T-helper 22 cell (primary cell): ENCODE measurements around the gene SLC6A12.
"Not testable (repeated sequence)": the region's sequence is repeated elsewhere in the genome, so short reads cannot be mapped to it uniquely, and the experiment has no call there.

ENCODE experiments used
- DNase-seq: peaks from one replicate; pipeline ENCODE4 v3.0.0-alpha.2; 2020; ENCODE audit warnings: low read depth

SLC6A12 gene

DNA sequence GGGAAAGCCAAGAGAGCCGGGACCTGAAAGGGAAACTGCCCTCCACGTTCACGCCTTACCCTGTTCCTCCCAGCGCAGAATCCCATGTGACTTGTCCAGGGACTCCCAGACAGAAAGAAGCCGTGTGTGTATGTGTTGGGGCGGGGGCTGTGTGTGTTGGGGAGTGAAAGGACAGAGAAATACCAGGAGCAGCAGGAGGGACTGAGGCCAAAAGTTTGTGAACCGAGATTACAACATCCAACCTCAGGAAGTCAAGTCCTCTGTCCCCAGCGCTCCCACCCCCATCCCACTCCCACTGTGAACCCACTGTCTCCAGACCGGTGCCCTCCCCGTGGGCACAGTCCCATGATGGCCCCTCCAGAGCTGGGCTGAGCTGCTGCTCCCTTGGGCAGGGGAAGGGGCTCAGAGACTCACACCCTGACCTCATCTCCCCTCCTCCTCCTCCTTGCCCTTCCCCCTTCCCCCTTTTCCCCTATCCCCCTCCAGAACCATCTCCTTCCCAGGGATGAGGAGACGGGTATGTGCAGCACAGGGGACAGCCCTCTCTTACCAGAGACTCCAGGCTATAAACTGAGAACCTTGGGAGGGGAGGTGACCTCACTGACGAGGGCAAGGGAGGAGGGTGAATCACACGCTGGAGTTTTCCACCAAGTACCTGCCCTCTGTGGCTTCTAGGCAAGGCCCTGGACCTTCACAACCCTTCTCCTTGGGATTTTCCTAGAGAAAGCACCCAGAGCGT is at the start of gene SLC6A12:
TSS of gene SLC6A12 (minus strand) at position 155 of the 739 bp plus-strand sequence. CDS start 4,171 bp downstream, outside the sequence.
- DNase-seq: no peak

DNA sequence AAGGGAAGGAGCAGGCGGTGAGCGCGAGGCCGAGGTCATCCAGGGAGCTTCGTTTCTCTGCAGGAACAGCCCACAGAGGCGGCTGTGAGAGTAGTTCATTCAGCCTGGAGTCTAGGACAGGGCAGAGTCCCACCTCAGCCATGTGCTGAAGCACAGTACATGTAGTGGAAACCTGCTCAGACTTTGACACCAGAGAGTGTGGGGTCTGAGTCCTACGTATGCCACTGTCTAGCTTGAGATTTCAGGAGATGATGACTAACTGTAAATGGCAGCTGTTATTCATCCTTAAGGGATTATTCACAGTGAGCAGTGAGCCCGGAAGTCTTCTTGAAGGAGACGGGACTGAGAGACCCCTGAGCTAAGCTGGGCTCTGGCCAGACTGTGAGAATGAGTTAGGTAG is 49.6 kb upstream of the SLC6A12 start:
- no peak for DNase-seq

DNA sequence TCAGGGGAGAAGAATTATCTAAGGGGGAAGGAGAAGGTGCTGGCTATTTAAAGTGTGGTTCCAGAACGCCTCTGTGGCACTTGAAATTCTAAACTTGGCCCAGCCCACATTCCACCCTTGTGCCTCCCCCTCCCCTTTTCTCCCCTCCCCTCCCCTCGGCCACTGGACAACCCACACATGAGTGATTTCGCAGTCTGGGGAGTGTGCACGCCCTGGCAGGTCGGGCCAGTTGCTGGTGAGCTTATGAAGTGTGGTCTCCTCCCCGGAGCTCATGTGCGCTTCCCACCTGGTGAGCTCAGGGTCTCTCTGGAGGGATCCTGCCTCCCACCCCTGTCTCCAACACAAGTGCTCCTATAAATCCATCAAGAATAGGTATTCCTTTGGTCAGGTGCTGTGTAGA is 48.9 kb upstream of the SLC6A12 start, which contains the start of gene SLC6A13:
TSS of gene SLC6A13 (minus strand) at position 20 of the 400 bp plus-strand sequence. CDS start 2,784 bp downstream, outside the sequence.
- DNase-seq: no peak

DNA sequence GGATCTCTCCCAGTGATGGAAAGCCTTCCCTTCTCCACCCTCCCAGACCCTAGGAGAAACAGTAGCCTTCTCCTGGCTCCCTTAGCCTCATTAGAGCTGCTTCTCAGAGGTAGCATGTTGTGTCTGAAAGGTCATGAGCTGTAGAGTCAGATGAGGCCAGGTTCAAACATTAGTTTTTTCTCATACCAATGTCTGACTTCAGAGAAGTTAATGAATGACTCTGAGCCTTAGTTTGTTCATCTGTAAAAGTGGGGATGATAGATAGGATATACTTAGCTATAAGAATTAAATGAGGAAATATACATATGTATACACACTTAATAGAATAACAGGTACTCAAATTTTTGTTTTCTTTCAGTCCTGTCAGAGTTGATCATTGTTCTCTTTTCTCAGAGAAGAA is 48.2 kb upstream of the SLC6A12 start:
- no peak for DNase-seq

DNA sequence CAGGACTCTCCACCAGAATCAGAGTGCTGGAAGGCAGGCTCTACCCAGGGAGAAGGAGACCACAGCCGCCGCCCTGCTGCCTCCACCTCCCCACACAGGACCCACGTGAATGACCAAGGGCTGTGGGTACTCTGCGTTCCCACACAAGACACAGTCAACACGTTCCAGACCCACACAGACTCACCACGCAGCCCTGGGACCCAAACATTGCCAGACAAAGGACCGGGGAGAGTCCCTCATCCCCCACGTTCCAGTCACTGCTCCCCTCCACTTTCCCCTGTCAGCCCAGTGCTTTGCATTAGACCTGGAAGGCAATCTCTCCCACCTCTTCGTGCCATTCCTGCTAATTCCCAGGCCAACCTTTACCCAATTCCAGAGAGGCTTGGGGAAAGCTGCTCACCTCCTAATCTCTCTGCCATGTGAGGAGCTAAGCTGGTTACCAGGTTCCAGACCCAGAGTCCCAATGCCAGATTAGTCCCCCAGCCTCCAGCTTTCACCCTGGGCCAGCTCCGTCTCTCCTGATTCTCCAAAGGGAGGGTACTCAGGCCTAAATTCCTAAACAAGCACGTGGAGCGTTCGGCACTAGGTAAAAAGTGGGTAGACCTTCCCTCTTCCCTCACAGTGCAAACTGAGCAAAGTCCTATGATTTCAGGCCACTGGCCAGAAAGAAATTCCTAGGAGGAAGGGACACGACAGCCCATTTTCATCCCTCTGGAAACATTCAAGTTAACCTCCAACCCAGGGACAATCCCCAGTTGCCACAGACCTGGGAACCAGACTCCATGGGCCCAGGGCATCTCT is 43.8 kb upstream of the SLC6A12 start:
- no peak for DNase-seq

DNA sequence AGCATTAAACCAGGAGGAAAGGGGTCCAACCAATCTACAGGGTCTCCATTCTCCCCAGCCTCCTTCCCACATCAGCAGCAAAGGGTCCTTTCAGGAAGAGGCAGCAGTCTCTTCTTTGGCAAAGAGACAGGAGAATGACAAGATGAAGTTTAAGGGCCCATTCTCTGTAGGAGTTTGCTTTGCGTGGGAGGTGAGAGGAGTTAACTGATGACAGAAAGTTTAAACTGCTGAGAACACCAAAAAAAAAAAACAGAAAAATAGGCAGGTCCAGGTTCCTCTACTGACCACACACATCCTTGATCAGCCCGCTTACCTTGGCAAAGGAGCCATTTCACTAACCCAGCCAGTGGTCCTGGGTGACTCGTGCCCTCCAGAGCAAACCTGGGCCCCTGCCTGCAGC is 43.0 kb upstream of the SLC6A12 start:
- DNase-seq: no peak

DNA sequence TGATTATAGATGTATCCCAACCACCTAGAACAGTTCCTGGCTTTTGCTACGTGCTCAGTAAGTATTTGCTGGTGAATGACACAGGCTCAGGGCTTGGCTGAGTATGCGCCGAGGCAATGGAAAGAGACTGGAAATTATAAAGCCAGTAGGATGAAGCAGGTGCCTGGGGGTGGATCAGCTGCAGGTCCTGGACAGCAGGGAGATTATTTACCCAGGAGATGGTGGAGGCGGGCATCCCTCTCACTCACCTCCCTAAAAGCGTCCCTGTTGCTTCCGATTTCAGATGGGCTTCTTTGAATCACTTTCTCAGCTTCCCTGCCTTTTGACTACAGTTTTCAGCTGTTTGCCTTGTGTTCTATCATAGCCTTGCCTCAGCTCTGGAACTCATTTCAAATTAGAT is 42.3 kb upstream of the SLC6A12 start:
- no peak for DNase-seq

DNA sequence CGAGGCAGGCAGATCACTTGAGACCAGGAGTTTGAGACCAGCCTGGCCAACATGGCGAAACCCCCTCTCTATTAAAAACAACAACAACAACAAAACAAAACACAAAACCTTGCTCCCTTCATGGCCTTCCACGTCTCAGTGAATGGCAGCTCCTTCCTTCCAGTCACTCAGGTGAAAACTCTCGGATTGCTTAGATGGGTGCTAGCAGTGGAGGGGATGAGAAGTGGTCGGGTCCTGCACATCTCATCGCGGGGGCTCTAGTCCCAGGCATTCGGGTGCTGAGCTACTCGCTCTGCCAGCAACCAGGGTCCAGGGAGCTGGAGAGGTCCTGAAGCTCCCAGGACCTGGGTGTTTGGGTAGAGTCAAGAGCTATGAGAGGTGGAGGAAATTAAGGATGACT is 41.0 kb upstream of the SLC6A12 start:
- no peak for DNase-seq

DNA sequence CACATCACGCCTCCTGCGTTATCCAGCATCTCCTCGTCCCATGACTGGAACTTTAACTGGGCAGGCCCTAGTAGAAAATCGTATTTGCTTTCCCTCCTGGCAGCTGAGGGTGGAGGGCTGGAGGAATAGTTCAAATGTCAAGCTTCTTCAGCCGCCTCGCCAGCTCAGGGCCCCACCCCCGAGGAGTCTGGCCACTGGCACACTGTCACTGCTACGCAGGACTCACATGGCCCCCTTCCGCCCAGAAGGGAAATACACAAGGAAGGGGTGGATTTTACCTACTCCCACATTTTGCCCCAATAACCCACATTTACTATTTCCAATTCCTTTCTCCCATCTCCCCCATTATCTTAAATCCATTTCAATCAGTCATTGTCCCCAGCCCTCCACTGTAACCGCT is 40.1 kb upstream of the SLC6A12 start:
- no peak for DNase-seq

DNA sequence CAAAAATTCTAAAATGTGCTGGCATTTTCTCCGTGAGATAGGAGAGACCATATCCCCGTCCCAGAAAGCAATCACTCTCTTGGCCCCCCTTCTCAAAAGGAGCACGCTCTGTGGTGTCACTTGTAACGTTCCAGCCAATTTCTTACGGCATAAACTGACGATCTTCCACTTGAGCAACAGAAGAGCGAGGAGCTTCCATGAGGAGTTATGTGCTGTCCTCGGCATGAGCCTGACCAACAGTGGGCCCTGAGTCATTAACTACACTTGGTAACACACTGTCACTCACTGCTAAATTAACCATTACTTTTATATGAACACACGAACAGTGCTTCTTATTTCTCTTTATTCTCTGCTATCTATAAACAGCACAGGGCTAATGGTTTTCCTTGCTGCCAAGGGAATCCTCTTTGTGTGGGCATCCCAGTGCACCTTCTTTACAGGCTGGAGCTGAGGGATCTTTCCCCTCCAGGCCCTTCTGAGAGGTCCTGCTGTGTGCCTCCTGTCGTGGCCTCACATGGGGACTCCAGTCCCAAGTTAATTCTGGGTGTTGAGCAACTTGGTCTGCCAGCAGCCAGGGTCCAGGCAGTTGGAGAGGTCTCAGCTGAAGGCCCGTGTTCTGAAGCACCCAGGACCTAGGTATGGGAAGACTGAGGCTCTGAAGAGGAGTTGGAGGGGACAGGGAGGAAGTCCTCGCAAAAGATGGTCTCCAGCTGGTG is 39.3 kb upstream of the SLC6A12 start:
- no peak for DNase-seq

DNA sequence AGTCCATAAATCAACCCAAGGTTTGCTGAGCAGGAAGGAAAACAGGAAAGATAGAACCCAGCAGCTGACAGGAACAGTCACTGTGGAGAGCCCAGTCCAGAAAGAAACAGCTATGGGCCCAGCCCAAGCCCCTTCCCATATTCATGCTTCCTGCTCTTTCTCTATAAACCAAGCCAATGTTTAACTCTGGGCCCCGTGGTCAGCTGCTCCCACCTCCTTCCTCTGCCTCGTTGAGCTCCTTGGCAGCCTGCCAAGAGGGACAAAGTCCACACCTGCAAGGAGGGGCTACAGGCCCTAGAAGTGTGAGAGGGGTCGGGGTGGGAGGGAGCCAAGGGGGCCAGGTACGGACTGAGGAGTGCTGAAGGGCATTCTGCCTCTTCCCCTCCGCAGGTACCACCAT is 38.7 kb upstream of the SLC6A12 start:
- DNase-seq: no peak

DNA sequence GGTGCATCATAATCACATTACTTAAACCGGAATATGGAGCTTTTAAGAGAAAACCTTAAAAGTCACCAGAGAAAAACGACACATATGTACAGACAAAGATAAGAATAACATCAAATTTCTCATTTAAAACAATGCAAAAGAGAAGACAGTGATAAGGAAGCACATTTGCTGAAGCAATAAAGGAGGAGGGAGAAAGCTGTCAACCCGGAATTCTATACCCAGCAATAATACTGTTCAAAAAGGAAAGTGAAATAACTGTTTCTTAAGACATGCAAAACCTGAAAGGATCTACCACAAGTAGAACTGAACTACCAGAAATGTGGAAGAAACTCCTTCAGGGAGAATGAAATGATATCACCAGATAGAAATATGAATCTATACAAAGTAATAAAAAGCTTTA is 33.3 kb upstream of the SLC6A12 start:
- no peak for DNase-seq

DNA sequence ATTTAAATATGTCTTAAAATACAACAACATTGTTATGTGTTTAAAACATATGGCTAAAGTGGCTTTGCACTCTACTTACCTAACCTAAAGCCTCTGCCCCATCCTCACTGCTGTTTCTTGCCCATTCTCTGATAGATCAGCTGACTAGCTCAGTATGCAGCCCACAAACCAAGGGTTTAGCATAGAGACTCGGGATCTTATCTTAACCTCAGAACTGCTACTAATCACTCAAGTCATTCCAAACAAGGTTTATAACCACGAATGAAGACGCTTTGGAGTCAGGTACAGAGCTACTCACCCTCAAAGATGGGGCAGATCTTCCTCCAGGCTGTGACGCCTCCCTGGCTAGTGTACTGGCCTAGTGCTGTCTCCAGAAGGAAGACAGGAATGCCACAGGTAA is 29.4 kb upstream of the SLC6A12 start:
- DNase-seq: no peak

DNA sequence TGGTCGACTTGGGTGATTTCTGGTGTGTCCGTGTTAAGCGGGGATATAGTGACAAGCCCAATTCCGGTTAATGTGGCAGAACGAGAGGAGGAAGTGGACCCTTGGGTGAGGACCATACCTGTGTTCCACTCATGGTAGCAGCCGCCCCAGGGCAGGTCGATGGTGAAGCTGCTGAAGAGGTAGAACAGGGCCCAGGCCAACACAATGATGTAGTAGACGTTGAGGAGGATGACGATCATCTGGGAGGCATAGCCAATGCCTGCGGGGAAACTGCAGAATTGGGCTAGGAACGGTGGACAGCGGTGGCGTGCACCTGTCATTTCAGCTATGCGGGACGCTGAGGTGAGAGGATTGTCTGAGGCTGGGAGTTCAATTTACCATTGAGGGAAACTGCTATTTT is 28.5 kb upstream of the SLC6A12 start:
- DNase-seq: no peak

DNA sequence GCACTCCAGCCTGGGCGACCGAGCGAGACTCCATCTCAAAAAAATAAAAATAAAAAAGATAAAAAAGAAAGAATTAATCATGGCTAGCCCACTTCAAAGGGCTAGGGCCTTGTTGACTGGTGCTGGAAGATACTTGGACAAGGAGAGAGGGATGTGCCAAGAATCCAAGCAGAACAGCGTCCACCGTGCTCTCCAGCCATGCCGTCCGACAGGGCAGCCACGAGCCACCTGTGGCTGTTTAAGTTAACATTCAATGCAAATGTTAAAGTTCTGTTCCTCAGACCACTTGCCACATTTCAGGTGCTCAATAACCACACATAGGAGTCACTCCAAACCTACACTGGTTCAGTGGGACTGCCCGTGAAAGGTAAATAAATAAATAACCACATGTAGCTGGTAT is 27.3 kb upstream of the SLC6A12 start:
- no peak for DNase-seq

DNA sequence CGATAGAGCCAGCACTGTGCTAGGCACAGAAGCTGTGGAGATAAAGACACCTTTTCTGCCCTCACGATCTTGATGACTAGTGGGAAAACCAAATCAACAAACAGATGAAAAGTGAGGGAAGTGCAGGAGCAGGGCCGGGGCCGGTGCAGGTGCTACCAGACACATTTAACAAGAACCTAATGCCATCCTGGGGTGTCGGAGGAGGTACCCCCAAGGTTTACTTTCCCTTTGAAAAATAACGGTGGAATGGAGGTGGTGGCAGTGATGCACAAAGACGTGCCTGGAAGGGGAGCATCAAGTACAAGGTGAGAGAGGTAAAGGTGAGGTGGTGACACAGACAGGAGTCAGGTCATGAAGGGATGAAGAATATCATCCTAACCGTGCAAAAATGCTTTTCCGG is 26.6 kb upstream of the SLC6A12 start:
- no peak for DNase-seq

DNA sequence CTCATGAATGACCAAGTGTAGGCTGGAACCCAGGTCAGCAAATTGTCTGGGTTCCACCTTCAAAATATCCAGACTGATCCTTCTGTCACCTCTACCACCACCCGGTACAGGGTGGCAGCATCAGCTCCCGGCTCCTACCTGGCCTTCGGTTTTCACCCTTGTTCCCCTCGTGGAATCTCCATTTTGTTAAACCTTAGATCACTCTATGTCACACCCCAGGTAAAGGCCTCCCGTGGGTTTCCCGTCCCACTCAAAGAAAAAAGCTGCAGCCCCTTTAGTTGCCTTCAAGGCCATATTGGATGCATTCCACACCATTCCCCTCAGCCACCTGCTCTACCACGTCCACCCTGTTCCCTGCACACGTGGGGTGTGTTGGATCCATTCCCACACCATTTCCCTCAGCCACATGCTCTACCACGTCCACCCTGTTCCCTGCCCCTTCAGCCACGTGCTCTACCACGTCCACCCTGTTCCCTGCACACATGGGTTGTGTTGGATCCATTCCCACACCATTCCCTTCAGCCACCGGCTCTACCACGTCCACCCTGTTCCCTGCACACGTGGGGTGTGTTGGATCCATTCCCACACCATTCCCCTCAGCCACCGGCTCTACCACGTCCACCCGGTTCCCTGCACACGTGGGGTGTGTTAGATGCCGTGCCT is 24.9 kb upstream of the SLC6A12 start:
- no peak for DNase-seq

DNA sequence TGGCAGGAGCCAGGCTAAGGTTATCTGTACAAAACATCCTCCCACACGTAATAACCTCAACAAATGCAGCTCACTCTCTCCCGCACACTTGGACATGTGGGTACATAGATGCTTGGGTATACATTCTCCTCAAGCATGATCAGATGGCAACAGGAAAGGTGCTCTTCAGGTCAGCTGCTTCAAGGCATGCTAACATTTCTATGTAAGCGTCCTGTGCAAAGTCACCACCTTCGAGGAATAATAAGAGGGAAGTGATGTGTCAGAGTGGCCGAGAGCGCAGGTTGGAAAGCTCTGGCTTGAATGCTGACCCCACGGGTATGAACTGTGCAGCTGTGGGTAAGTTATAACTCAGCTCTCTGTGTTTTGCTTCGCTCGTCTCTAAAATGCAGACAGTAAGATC is 24.2 kb upstream of the SLC6A12 start:
- no peak for DNase-seq

DNA sequence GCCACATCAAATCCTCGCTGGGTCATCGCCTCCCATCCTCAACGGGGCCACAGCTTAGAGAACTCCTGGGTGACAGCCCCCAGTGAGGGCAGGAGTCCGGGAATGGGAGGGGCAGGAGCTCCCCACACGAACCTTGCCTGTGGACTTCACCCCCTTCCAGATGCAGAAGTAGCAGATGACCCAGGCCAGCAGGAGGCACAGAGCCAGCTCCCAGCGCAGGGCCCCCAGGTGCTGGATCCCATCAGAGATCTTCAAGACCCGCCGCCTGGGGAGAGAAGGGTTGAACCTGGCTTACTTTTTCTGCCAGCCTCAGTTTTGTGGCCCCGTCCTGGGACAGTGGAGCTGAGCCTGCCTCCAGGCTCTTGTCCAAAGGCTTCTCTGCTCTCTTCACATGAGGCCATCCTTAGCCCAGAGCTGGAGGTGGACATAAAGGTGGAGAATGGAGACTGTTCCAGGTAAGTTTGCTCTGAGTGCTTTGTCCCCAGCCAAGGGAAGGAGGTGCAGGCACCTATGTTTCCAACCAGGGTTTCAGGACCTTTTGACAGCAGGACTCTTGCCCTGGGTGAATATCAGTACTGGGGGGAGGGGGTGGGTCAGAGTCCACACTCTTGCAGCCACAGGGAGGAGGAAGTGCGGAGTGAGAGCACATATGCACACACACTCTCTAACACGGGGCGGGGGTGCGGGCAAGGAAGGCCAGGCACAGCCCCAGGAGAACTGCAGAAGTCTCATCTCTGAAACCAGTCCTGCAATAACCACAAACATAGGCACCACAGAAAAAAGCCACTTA is 23.3 kb upstream of the SLC6A12 start:
- DNase-seq: no peak

DNA sequence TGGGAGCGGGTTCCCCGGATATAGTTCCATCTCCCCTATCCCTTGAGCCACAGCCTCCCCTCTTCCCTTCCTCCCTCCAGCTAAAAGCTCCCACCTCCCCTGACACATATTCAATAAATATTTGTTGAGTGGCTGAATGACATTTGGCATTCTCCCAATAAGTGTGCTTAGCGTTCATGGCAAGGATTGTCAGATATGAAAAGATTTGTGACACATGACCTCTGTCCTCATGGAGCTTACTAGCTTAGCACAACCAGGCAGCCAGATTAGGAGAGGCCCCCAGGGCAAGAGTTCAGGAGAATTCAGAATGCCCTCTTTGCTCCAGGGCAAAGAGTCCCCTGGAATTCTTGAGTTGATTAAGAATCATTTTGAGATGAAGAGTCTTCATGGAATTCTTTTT is 22.5 kb upstream of the SLC6A12 start:
- DNase-seq: no peak

DNA sequence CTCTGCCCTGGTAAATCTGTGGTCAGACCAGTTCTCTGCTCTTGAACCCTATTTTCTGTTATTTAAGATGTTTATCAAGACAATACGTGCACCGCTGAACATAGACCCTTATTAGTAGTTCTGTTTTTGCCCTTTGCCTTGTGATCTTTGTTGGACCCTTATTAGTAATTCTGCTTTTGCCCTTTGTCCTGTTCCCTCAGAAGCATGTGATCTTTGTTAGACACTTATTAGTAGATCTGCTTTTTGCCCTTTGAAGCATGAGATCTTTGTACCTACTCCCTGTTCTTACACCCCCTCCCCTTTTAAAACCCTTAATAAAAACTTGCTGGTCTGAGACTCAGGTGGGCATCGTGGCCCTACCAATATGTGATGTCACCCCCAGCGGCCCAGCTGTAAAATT is 22.0 kb upstream of the SLC6A12 start:
- DNase-seq: not testable (repeated sequence)
